Articular chondrocyte of knee joint (primary cell): Measurements from ENCODE around the gene CPLX3. TPM values are rescaled to one million over a fixed set of nuclear protein-coding genes. Genes with fewer than 3 reads are reported as not detected.
A peak's percentile ranks its signal among the peaks of the same experiment; 100 is the strongest.

ENCODE experiments used
- small RNA-seq: library from RNA; depleted of rRNA; stranded (forward); fragments of <200 nt; gene quantifications from one replicate; pipeline ENCODE3, GENCODE V24; 2012
- total RNA-seq: library from RNA; depleted of rRNA; stranded (reverse); fragments of >200 nt; gene quantifications from 2 replicates; pipeline ENCODE4 v1.2.3, GENCODE V29; 2012

Gene CPLX3, protein sequence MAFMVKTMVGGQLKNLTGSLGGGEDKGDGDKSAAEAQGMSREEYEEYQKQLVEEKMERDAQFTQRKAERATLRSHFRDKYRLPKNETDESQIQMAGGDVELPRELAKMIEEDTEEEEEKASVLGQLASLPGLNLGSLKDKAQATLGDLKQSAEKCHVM
- not detected in 2 replicates for total RNA-seq

GRCh38 chr15:74826364-74826819 lies at the start of gene CPLX3:
TSS of gene CPLX3 (plus strand) at chr15:74826627. CDS start at chr15:74826704, 77 bp downstream.

DNA sequence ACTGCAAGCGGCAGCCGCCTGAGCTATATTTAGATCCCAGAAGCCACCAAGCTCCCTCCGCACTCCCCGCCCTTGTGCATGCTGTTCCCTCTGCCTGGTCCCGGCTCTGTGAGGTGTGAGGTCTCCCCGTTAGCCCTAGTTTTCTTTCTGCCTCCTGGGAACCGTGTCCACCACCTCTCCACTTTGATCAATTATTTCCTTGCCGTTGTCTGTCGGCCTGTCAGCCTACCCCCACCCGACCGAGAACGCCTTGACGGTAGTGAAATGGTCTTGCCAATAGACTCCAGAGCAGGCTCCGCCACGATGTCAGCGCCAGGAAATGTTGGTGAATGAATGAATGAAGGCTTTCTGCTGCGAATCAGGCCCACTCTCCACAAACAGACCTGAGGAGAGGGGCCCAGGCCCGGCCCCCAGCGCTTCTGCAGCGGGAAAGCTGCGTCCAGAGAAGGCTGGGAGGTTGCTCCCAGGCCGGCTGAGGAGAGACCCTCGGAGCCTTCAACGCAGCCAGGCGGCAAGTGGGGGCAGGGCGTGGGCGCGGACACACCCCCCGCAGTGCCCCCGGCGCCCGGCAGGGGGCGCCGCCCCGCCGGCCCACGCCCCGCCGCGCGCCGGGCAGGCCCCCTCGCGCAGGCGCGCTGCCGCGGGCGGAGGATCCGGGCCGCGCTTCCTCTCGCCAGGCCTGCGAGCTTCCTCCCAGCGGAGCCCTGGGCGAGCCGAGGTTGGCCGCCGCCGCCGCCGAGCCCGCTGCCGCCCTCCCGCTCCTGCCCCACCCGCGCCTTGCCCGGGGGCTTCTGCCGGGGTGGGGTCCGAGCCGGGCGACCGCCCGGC lies 44.8 kb upstream of the CPLX3 start, which contains the start of gene CSK:
CSK (plus strand) TSS at position 650 of the 828 bp plus-strand sequence. CDS start 16,218 bp downstream, outside the sequence.

GRCh38 chr15:74812533-74812932 lies 13.9 kb upstream of the CPLX3 start, which contains the start of gene LMAN1L:
TSS of gene LMAN1L (plus strand) at chr15:74812835. CDS start at chr15:74812855, 20 bp downstream.

GRCh38 chr15:74842581-74843444 lies 16.4 kb downstream of the CPLX3 start, which contains the start of gene ULK3:
TSS of gene ULK3 (minus strand) at chr15:74843156. CDS start at chr15:74843105, 51 bp downstream.

GRCh38 chr15:74873036-74873755 lies 46.8 kb downstream of the CPLX3 start, which contains the start of gene SCAMP2:
TSS of gene SCAMP2 (minus strand) at chr15:74873365. CDS start at chr15:74873255, 110 bp downstream.

Small RNAs within 50 kb of the gene (small RNA-seq; reads per million reads assigned to genes)
- gene CPLX3 = not detected
- not detected for gene MIR4513
- 2.4 reads per million, percentile 78 among the genes with 10 or more reads in this experiment for gene MIR6882

Other genes starting within 250 kb of the CPLX3 start
- 38.8 and 52.3 TPM in 2 replicates for gene CLK3, start 210.8 kb upstream of the CPLX3 start, total RNA-seq
- gene EDC3, start 130.6 kb upstream of the CPLX3 start, total RNA-seq = 10.4 and 12.8 TPM in 2 replicates
- 0.32 TPM in 1 of 2 replicates, not detected in the other for gene CYP1A1, start 101.1 kb upstream of the CPLX3 start, total RNA-seq
- gene CYP1A2, start 77.8 kb upstream of the CPLX3 start, total RNA-seq = not detected in 2 replicates
- gene CSK, start 44.5 kb upstream of the CPLX3 start, total RNA-seq = 19.9 and 24.6 TPM in 2 replicates
- gene LMAN1L, start 13.8 kb upstream of the CPLX3 start, total RNA-seq = 0.11 TPM in 1 of 2 replicates, not detected in the other
- gene ULK3, start 16.5 kb downstream of the CPLX3 start, total RNA-seq = 16.9 and 18.3 TPM in 2 replicates
- gene SCAMP2, start 46.7 kb downstream of the CPLX3 start, total RNA-seq = 29.3 and 34.6 TPM in 2 replicates
- gene MPI, start 63.4 kb downstream of the CPLX3 start, total RNA-seq = 46.6 and 66.0 TPM in 2 replicates
- 31.8 and 37.8 TPM in 2 replicates for gene FAM219B, start 80.2 kb downstream of the CPLX3 start, total RNA-seq
- gene COX5A, start 111.4 kb downstream of the CPLX3 start, total RNA-seq = 46.5 and 57.9 TPM in 2 replicates
- 4.0 and 8.1 TPM in 2 replicates for gene RPP25, start 130.1 kb downstream of the CPLX3 start, total RNA-seq
- 0.97 and 6.3 TPM in 2 replicates for gene SCAMP5, start 168.9 kb downstream of the CPLX3 start, total RNA-seq
- gene PPCDC, start 197.0 kb downstream of the CPLX3 start, total RNA-seq = 6.5 and 8.0 TPM in 2 replicates